GM10248 (cell line): ENCODE data around the gene NKX1-1.

Experiments used
- CTCF ChIA-PET: fragments of 300-600 bp; sonication (Branson Sonifier 250); formaldehyde crosslinking; extraction: SDS; loops from one replicate; lab custom pipeline; 2021; ENCODE audit warnings: antibody characterized with exemption; lab: Yijun Ruan, JAX
- POLR2A ChIA-PET: fragments of 350-650 bp; sonication (Branson Sonifier 250); formaldehyde crosslinking; extraction: SDS; loops from one replicate; lab custom pipeline; 2020; ENCODE audit warnings: antibody characterized with exemption; lab: Yijun Ruan, JAX
- DNase-seq: peaks from one replicate; pipeline ENCODE4 v3.0.0; 2012; ENCODE audit errors: extremely low spot score
- CTCF ChIP-seq: IDR thresholded peaks from 2 replicates; pipeline ENCODE4 v1.5.1; 2012; ENCODE audit warnings: mild to moderate bottlenecking, low read depth; ENCODE audit errors: extremely low read depth, missing control alignments, control extremely low read depth

Gene NKX1-1

GRCh38 chr4:1381944-1382541, 24.2 kb downstream of the NKX1-1 start:
- TF ChIP-seq CTCF = no peak
- ChIA-PET CTCF (no interaction called here), POLR2A (interaction anchor here (0.7 kb wide), 1 partner anchor 417 kb away, joined by 7 read pairs; no protein-coding TSS in a partner anchor)
- DNase-seq = no peak

GRCh38 chr4:1381181-1381621, 25.0 kb downstream of the NKX1-1 start:
- ChIA-PET CTCF (no interaction called here), POLR2A (interaction anchor here (0.7 kb wide), 1 partner anchor 416 kb away, joined by 7 read pairs; no protein-coding TSS in a partner anchor)

GRCh38 chr4:1380368-1381151, 25.7 kb downstream of the NKX1-1 start:
- TF ChIP-seq CTCF = no peak
- POLR2A ChIA-PET = no interaction called here
- CTCF ChIA-PET = no interaction called here
- DNase-seq = no peak

More at GRCh38 chr4:1381181-1381621, 25.0 kb downstream of the NKX1-1 start:
- no peak for TF ChIP-seq CTCF
- no peak for DNase-seq

GRCh38 chr4:1379801-1380331, 26.4 kb downstream of the NKX1-1 start:
- POLR2A ChIA-PET = no interaction called here
- no peak for TF ChIP-seq CTCF
- DNase-seq = no peak
- CTCF ChIA-PET = no interaction called here

- no peak for TF ChIP-seq CTCF
- POLR2A ChIA-PET = no interaction called here
- CTCF ChIA-PET = interaction anchor here (1.0 kb wide), 1 partner anchor 8 kb away, joined by 3 read pairs; no protein-coding TSS in a partner anchor
- DNase-seq = no peak
These were observed 26.9 kb downstream of the NKX1-1 start for GRCh38 chr4:1379351-1379781.

GRCh38 chr4:1378559-1379231, 27.5 kb downstream of the NKX1-1 start:
- ChIA-PET POLR2A (no interaction called here), CTCF (interaction anchor here (1.0 to 1.4 kb wide), 2 partner anchors 9 to 23 kb away, joined by 3 to 4 read pairs; no protein-coding TSS in a partner anchor)
- TF ChIP-seq CTCF = no peak
- DNase-seq = no peak
